Body of pancreas (tissue), 4 donors: Measurements from ENCODE around the gene CFAP68. TPM values are rescaled to one million over a fixed set of nuclear protein-coding genes. Genes with fewer than 3 reads are reported as not detected.
A peak's percentile ranks its signal among the peaks of the same experiment; 100 is the strongest.

ENCODE experiments used
- ATAC-seq: fragments of 150-250 bp; one replicate; pipeline ENCODE4 v1.9.1; 2016
- DNase-seq, 4 donors: peaks; one replicate each; pipeline ENCODE4 v3.0.0-alpha.2; 2019
- H3K27ac ChIP-seq, 4 donors: fragments of 200-600 bp; sonication (generic); 1 replicate in 3 of 4; 2 replicates in 1 of 4; pipeline versions ENCODE4 v1.5.1 to v1.6.1; 2016 to 2019; ENCODE audit warnings: mild to moderate bottlenecking in 1 of 4, mixed read lengths in 1 of 4, moderate library complexity in 1 of 4
- H3K27me3 ChIP-seq, 2 donors: fragments of 200-600 bp; sonication (generic); one replicate each; pipeline ENCODE4 v1.6.0; 2016; ENCODE audit warnings: mild to moderate bottlenecking in 1 of 2
- H3K36me3 ChIP-seq, 2 donors: fragments of 200-600 bp; sonication (generic); replicated peaks in 1 of 2; 2 replicates each; pipeline ENCODE4 v1.5.1; 2016; ENCODE audit warnings: low read depth in 2 of 2; ENCODE audit not compliant: insufficient read depth in 1 of 2
- H3K4me1 ChIP-seq: fragments of 200-600 bp; sonication (generic); one replicate; pipeline ENCODE4 v1.6.0; 2016
- H3K4me3 ChIP-seq, 2 donors: fragments of 200-600 bp; sonication (generic); 1 replicate in 1 of 2; 2 replicates in 1 of 2; pipeline ENCODE4 v1.5.1; 2016 to 2019
- H3K9me3 ChIP-seq, 3 donors: fragments of 200-600 bp; sonication (generic); 1 replicate in 2 of 3; 2 replicates in 1 of 3; pipeline ENCODE4 v1.5.1; 2016
- POLR2A ChIP-seq, 3 donors: fragments of 450-650 bp; IDR thresholded peaks; one replicate each; pipeline ENCODE4 v1.6.1; 2016; ENCODE audit warnings: antibody characterized with exemption in 3 of 3, mild to moderate bottlenecking in 2 of 3
- WGBS, 2 donors: methylation state at CpG; one replicate each; pipeline ENCODE4 v1.1.5; 2017; 5-methylcytosine and 5-hydroxymethylcytosine counted together
- intact Hi-C: fragments of 100-400 bp; cut with DNase I; formaldehyde crosslinking; loops from one replicate; pipeline ENCODE4 v1.15.1; 2023
- total RNA-seq, 2 donors: library from RNA; depleted of rRNA; stranded (reverse); fragments of >200 nt; gene quantifications; one replicate each; pipeline ENCODE4 v1.1.0, GENCODE V29; 2016
- TF ChIP-seq, protein P1 (sequence below), 7 experiments: fragments of 450-650 bp in 4 of 7; fragments of 200-600 bp in 3 of 7; sonication (generic) in 3 of 7; IDR thresholded peaks; one replicate each; pipeline ENCODE4 v1.5.1; 2016 to 2019; ENCODE audit warnings: antibody characterized with exemption in 7 of 7

Gene CFAP68
- total RNA-seq, 2 donors from 2014 or later: 7.8 to 31.6 TPM

DNA sequence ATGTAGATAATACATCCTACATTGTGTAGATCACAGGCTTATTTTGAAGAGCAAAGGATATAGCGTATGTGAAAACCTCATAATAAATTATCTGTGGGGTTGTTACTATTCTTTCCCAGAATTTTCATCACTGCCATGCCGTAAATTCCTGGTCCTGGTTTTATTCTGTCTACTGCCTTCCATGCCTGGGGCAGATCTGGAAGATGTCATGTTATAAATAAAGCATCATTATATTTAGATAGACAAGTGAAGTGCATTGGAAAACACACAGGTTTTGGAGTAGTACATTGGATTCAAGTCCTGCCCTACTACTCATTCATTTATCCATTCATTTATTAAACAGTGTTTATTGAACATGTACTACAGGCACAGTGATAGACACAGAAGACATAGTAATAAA is 41.6 kb downstream of the CFAP68 start:
- Histone ChIP-seq H3K4me3 (no peak overlapping the region), H3K27ac (no peak overlapping the region), H3K4me1 (peaks cover 68% of the 10 kb centered on the region), H3K9me3 (no peaks in the 10 kb centered on the region), H3K36me3 (no peaks in the 10 kb centered on the region), H3K27me3 (no peaks in the 10 kb centered on the region)
- WGBS, 2 donors: 69 to 97% methylated on average over 2 of the region's 2 CpGs
- ATAC-seq: no peak
- intact Hi-C loops: no loop called here
- TF ChIP-seq, protein P1, sequence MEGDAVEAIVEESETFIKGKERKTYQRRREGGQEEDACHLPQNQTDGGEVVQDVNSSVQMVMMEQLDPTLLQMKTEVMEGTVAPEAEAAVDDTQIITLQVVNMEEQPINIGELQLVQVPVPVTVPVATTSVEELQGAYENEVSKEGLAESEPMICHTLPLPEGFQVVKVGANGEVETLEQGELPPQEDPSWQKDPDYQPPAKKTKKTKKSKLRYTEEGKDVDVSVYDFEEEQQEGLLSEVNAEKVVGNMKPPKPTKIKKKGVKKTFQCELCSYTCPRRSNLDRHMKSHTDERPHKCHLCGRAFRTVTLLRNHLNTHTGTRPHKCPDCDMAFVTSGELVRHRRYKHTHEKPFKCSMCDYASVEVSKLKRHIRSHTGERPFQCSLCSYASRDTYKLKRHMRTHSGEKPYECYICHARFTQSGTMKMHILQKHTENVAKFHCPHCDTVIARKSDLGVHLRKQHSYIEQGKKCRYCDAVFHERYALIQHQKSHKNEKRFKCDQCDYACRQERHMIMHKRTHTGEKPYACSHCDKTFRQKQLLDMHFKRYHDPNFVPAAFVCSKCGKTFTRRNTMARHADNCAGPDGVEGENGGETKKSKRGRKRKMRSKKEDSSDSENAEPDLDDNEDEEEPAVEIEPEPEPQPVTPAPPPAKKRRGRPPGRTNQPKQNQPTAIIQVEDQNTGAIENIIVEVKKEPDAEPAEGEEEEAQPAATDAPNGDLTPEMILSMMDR (IDR thresholded peaks at IDR 0.05): no peak
- TF ChIP-seq POLR2A (IDR thresholded peaks at IDR 0.05): no peak
- no peak for DNase-seq

DNA sequence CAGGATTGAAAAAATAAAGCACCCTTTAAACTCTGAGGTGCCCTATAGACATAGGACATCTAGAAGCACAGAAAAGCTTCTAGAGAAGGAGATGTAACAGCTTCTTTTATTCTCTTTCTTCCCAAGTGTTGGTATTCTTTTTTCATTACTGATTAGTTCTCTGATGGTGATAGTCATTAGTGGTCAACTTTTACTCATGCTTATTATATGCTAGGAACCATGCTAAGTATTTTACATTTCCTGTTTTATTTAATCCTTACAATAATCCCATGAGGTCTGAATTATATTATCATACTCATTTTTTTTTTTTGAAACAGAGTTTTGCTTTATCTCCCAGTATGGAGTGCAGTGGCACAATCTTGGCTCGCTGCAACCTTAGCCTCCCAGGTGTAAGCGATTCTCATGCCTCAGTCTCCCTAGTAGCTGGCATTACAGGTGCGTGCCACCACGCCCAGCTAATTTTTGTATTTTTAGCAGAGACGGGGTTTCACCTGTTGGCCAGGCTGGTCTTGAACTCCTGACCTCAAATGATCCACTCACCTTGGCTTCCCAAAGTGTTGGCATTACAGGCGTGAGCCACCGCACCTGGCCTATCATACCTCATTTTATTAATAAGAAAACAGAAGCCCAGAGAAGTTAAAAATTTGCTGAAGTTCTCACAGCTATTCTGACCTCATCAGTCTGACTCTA is 42.3 kb downstream of the CFAP68 start:
- TF ChIP-seq, protein P1 (IDR thresholded peaks at IDR 0.05): no peak
- TF ChIP-seq POLR2A (IDR thresholded peaks at IDR 0.05): no peak
- Histone ChIP-seq H3K4me3 (no peak overlapping the region), H3K36me3 (no peaks in the 10 kb centered on the region), H3K4me1 (peaks cover 76% of the 10 kb centered on the region), H3K27me3 (no peaks in the 10 kb centered on the region), H3K9me3 (no peaks in the 10 kb centered on the region), H3K27ac (peak overlapping the region in 2 of 4 donors; percentile 15 to 91)
- DNase-seq: no peak
- intact Hi-C loops: no loop called here
- ATAC-seq: no peak
- 73 to 81% methylated on average over 7 of the region's 7 CpGs for WGBS, 2 donors

- DNase-seq (peak in 3 of 4 donors; percentile 64 to 88 (median 75)), ATAC-seq (no peak)
- 0 to 2% methylated on average over 2 of the region's 2 CpGs for WGBS, 2 donors
- Histone ChIP-seq H3K27me3 (no peaks in the 10 kb centered on the region), H3K36me3 (no peaks in the 10 kb centered on the region), H3K9me3 (no peaks in the 10 kb centered on the region), H3K4me1 (peaks cover 78% of the 10 kb centered on the region), H3K4me3 (no peak overlapping the region), H3K27ac (peak overlapping the region; percentile 22 to 91 (median 79))
- TF ChIP-seq, protein P1 (IDR thresholded peaks at IDR 0.05): no peak
- TF ChIP-seq POLR2A (IDR thresholded peaks at IDR 0.05): no peak
- intact Hi-C loops: no loop called here
Observed at GRCh38 chr11:111922803-111923202, 43.5 kb downstream of the CFAP68 start.

- H3K36me3 ChIP-seq: no peaks in the 10 kb centered on the region
- intact Hi-C loops: no loop called here
- no peaks in the 10 kb centered on the region for H3K9me3 ChIP-seq
- no peaks in the 10 kb centered on the region for H3K27me3 ChIP-seq
- no peak for TF ChIP-seq POLR2A (IDR thresholded peaks at IDR 0.05)
- TF ChIP-seq, protein P1 (IDR thresholded peaks at IDR 0.05): no peak
- no peak for DNase-seq
- 40 to 43% methylated on average over 5 of the region's 5 CpGs for WGBS, 2 donors
- peaks cover 72% of the 10 kb centered on the region for H3K4me1 ChIP-seq
- no peak overlapping the region for H3K4me3 ChIP-seq
- H3K27ac ChIP-seq: peak overlapping the region; percentile 22 to 91 (median 79)
- ATAC-seq: no peak
Observed at GRCh38 chr11:111923351-111923788, 44.0 kb downstream of the CFAP68 start.

DNA sequence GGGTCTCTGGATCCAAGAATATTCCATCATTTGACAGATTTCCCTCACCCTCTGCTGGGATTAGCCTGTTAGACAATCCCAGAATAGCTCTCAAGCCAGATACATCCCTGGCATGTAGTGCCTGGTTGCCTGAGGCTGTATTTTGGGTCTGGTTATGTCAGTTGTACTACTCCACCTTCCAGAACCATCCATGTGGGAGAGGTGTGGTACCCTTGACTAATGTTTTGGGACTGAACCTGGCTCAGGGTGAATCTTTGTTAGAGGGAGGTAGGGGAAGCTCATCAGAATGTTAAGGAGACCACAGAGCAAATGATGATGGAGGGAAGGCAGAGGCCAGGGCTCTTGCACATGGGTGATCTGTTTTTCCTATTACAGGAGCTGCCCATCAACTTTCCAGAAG is 44.6 kb downstream of the CFAP68 start:
- TF ChIP-seq POLR2A (IDR thresholded peaks at IDR 0.05): no peak
- TF ChIP-seq, protein P1 (IDR thresholded peaks at IDR 0.05): no peak
- ATAC-seq: no peak
- intact Hi-C loops: no loop called here
- peak overlapping the region in 3 of 4 donors; percentile 68 to 91 (median 90) for H3K27ac ChIP-seq
- no peak for DNase-seq
- H3K4me1 ChIP-seq: peaks cover 70% of the 10 kb centered on the region
- H3K27me3 ChIP-seq: no peaks in the 10 kb centered on the region
- no peak overlapping the region for H3K4me3 ChIP-seq
- H3K36me3 ChIP-seq: no peaks in the 10 kb centered on the region
- no peaks in the 10 kb centered on the region for H3K9me3 ChIP-seq
